Smooth muscle cell (in vitro differentiated cells): Measurements from ENCODE around the gene GPR61. TPM values are rescaled to one million over a fixed set of nuclear protein-coding genes. Genes with fewer than 3 reads are reported as not detected.

Source experiments
- DNase-seq: peaks from one replicate; lab custom pipeline; 2025; ENCODE audit not compliant: unreplicated experiment; lab: John Stamatoyannopoulos, UW
- H2AFZ ChIP-seq: fragments of 200-600 bp; sonication (generic); 2 replicates; pipeline ENCODE4 v1.6.0; 2016; ENCODE audit warnings: antibody characterized with exemption, low read depth, mild to moderate bottlenecking
- H3F3A ChIP-seq: fragments of 200-600 bp; sonication (generic); 2 replicates; pipeline ENCODE4 v1.6.0; 2017; ENCODE audit warnings: antibody characterized with exemption, low read depth
- H3K27ac ChIP-seq: fragments of 200-600 bp; sonication (generic); 2 replicates; pipeline ENCODE4 v1.5.1; 2016; ENCODE audit warnings: low read depth, mild to moderate bottlenecking
- H3K27me3 ChIP-seq: fragments of 200-600 bp; sonication (generic); 2 replicates; pipeline ENCODE4 v1.6.1; 2016; ENCODE audit warnings: low read depth, mild to moderate bottlenecking
- H3K36me3 ChIP-seq: fragments of 200-600 bp; sonication (generic); 2 replicates; pipeline ENCODE4 v1.5.1; 2016; ENCODE audit warnings: low read depth
- H3K4me1 ChIP-seq: fragments of 200-600 bp; sonication (generic); 2 replicates; pipeline ENCODE4 v1.5.1; 2016; ENCODE audit warnings: low read depth
- H3K4me2 ChIP-seq: fragments of 200-600 bp; sonication (generic); 2 replicates; pipeline ENCODE4 v1.6.0; 2016; ENCODE audit warnings: mild to moderate bottlenecking
- H3K4me3 ChIP-seq: fragments of 200-600 bp; sonication (generic); 2 replicates; pipeline ENCODE4 v1.5.1; 2016; ENCODE audit warnings: mild to moderate bottlenecking
- H3K79me2 ChIP-seq: fragments of 200-600 bp; sonication (generic); 2 replicates; pipeline ENCODE4 v1.6.0; 2016; ENCODE audit warnings: low read depth, mild to moderate bottlenecking
- H3K9ac ChIP-seq: fragments of 200-600 bp; sonication (generic); 2 replicates; pipeline ENCODE4 v1.6.0; 2016; ENCODE audit warnings: low read depth
- H3K9me3 ChIP-seq: fragments of 200-600 bp; sonication (generic); replicated peaks from 2 replicates; pipeline ENCODE4 v1.5.1; 2016; ENCODE audit warnings: low read depth
- H4K20me1 ChIP-seq: fragments of 200-600 bp; sonication (generic); 2 replicates; pipeline ENCODE4 v1.6.0; 2016; ENCODE audit warnings: low read depth
- WGBS: methylation state at CpG from one replicate; pipeline ENCODE4 v1.1.7; 2016; ENCODE audit warnings: low lambda C conversion rate; 5-methylcytosine and 5-hydroxymethylcytosine counted together
- polyA plus RNA-seq: library from polyadenylated mRNA; unstranded; fragments of >200 nt; fragmentation: Nextera tagmentation; extraction: Ambion mirVana; gene quantifications from 2 replicates; pipeline ENCODE4 v1.2.1, GENCODE V29; 2016
- total RNA-seq: library from RNA; depleted of rRNA; stranded (reverse); fragments of >200 nt; gene quantifications from 2 replicates; pipeline ENCODE4 v1.2.3, GENCODE V29; 2014
- TF ChIP-seq, protein P1 (sequence below): fragments of 200-600 bp; sonication (generic); IDR thresholded peaks from 2 replicates; pipeline ENCODE4 v1.5.1; 2017; ENCODE audit warnings: borderline replicate concordance, mild to moderate bottlenecking, antibody characterized with exemption; ENCODE audit not compliant: insufficient read depth, poor library complexity, severe bottlenecking

Gene GPR61
- total and polyA plus RNA-seq, 2 experiments from 2014 or later, result 0.37 TPM; not detected in 1

DNA sequence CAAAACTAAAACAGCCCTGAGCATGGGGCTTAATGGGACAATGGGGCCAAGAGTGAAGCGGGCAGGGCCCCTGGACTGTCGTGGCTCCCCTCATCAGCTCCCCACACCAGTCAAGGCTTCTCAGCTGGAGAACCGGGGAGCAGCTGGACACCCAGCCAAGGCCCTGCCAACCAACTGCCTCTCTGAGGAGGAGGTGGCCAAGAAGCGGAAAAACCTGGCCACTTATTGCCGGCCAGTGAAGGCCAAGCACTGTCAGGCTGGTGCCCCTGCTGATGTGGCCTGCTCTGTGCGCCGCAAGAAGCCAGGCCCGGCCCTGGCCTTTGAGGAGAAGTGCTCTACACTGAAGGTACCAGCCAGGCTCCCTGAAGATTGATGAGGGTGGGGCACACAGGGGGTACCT lies 48.3 kb upstream of the GPR61 start:
- 96% methylated on average over 8 of the region's 8 CpGs for WGBS
- Histone ChIP-seq H3K9ac (no peak overlapping the region), H3K4me3 (no peak overlapping the region), H3K27ac (no peak overlapping the region), H3K27me3 (no peaks in the 10 kb centered on the region), H3K9me3 (no peaks in the 10 kb centered on the region), H4K20me1 (no peaks in the 10 kb centered on the region), H3K36me3 (no peaks in the 10 kb centered on the region), H3K79me2 (peaks cover 8% of the 10 kb centered on the region), H3K4me2 (no peak overlapping the region), H3K4me1 (peaks cover 4% of the 10 kb centered on the region), H2AFZ (no peak overlapping the region), H3F3A (no peaks in the 10 kb centered on the region)
- DNase-seq, result no peak
- TF ChIP-seq, protein P1, sequence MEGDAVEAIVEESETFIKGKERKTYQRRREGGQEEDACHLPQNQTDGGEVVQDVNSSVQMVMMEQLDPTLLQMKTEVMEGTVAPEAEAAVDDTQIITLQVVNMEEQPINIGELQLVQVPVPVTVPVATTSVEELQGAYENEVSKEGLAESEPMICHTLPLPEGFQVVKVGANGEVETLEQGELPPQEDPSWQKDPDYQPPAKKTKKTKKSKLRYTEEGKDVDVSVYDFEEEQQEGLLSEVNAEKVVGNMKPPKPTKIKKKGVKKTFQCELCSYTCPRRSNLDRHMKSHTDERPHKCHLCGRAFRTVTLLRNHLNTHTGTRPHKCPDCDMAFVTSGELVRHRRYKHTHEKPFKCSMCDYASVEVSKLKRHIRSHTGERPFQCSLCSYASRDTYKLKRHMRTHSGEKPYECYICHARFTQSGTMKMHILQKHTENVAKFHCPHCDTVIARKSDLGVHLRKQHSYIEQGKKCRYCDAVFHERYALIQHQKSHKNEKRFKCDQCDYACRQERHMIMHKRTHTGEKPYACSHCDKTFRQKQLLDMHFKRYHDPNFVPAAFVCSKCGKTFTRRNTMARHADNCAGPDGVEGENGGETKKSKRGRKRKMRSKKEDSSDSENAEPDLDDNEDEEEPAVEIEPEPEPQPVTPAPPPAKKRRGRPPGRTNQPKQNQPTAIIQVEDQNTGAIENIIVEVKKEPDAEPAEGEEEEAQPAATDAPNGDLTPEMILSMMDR, result no peak

DNA sequence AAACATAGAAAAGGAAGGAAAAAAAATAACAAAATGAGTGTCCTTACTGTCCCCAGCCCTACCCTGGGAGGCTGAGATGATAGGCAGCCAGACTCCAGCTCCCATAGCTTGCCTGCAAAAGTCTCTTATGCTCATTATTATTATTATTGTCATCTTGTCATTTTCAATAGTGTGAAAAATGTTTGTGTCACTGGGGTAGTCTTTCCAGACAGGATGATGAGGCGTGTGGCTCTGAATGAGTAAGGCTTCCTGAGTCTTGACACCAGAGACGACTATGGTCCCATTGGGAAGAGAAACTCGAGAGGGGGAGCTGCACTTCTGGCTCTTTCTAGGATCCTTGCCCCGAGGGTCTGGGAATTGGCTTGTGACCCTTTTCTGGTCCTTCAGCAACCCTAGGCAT lies 46.9 kb upstream of the GPR61 start:
- 83% methylated on average over 4 of the region's 4 CpGs for WGBS
- TF ChIP-seq, protein P1, result no peak
- no peak overlapping the region for H3K27ac ChIP-seq

GRCh38 chr1:109493227-109493626 lies 46.4 kb upstream of the GPR61 start:
- Histone ChIP-seq H3K27me3 (no peaks in the 10 kb centered on the region), H3K4me2 (peak overlapping the region; percentile 72), H3F3A (no peaks in the 10 kb centered on the region), H3K4me3 (no peak overlapping the region), H3K4me1 (peaks cover 4% of the 10 kb centered on the region), H3K9ac (no peak overlapping the region), H3K36me3 (no peaks in the 10 kb centered on the region), H2AFZ (peak overlapping the region; percentile 28), H3K79me2 (peaks cover 8% of the 10 kb centered on the region), H4K20me1 (no peaks in the 10 kb centered on the region), H3K9me3 (no peaks in the 10 kb centered on the region), H3K27ac (no peak overlapping the region)
- no peak for DNase-seq
- TF ChIP-seq, protein P1, result no peak
- 78% methylated on average over 4 of the region's 4 CpGs for WGBS

More for the DNA sequence above, 46.9 kb upstream of the GPR61 start:
- DNase-seq, result no peak
- Histone ChIP-seq H3K36me3 (no peaks in the 10 kb centered on the region), H3K4me2 (no peak overlapping the region), H3K4me3 (no peak overlapping the region), H3K79me2 (peaks cover 8% of the 10 kb centered on the region), H3K27me3 (no peaks in the 10 kb centered on the region), H3F3A (no peaks in the 10 kb centered on the region), H3K4me1 (peaks cover 4% of the 10 kb centered on the region), H3K9me3 (no peaks in the 10 kb centered on the region), H3K9ac (no peak overlapping the region), H4K20me1 (no peaks in the 10 kb centered on the region), H2AFZ (no peak overlapping the region)

DNA sequence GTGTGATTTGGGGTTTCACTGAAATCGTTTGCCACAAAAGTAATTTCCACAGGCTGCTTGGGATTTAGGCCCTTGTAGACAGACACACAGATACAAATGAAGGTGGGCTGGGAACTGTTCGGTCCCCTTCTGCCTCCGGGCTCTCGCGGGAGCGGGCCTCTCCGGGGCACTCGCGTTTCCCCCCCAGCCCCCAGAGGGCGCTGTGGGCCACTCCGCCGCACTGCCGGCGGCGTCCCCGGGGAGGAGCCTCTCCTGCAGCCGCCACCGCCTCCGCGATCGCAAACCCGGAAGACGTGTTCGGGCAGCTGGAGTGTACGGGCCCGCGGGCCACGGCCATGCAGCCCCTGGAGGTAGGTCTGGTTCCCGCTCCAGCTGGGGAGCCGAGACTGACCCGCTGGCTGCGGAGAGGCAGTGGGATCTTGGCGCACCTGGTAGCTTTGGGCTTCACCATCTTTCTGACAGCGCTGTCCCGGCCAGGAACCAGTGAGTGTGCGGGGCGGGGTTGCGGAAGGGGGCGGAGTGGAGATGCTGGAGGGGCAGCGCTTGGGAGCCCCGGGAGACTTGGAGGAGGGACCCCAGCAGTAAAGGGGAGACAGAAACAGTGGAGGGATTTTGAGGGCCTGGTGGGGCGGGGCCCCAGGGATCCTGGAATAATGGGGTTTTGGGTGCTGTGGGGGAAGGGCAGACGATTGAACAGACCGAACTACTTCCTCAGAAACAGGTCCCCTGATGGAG lies 45.7 kb upstream of the GPR61 start, which contains the start of gene CYB561D1:
CYB561D1 (plus strand) TSS at position 290 of the 735 bp plus-strand sequence; CDS start at position 336, 46 bp downstream.
- no peaks in the 10 kb centered on the region for H3F3A ChIP-seq
- H3K9ac ChIP-seq, result no peak within 1 kb of the TSS
- peak within 1 kb of the TSS; percentile 75 for H3K4me2 ChIP-seq
- no peaks in the 10 kb centered on the region for H3K9me3 ChIP-seq
- H3K79me2 ChIP-seq, result peaks cover 8% of the 10 kb centered on the region
- peak within 1 kb of the TSS; percentile 64 for H2AFZ ChIP-seq
- H3K27me3 ChIP-seq, result no peaks in the 10 kb centered on the region
- no peaks in the 10 kb centered on the region for H3K36me3 ChIP-seq
- H4K20me1 ChIP-seq, result peaks cover 6% of the 10 kb centered on the region
- H3K4me1 ChIP-seq, result peaks cover 4% of the 10 kb centered on the region
- DNase-seq, result peak; percentile 86
- WGBS, result 1% methylated on average over 41 of the region's 44 CpGs
- TF ChIP-seq, protein P1, result peak; percentile 91
- no peak within 1 kb of the TSS for H3K27ac ChIP-seq
- H3K4me3 ChIP-seq, result peak within 1 kb of the TSS; percentile 72
